GM12878 (cell line): Measurements from ENCODE around the gene PCGF1. TPM values are rescaled to one million over a fixed set of nuclear protein-coding genes. Genes with fewer than 3 reads are reported as not detected.

ENCODE experiments used
- ATAC-seq: fragments of 200-7000 bp; cut with Tn5 transposase; 3 replicates; pipeline ENCODE4 v1.9.1; 2020; ENCODE audit warnings: mild to moderate bottlenecking, moderate library complexity
- BruUV-seq: library from RNA; stranded (reverse); fragments of 400-500 nt; replicated peaks from 2 replicates; lab custom pipeline; 2021; lab: Mats Ljungman, UMichigan
- CTCF ChIA-PET: fragments of 300-600 bp; sonication (Branson Sonifier 250); formaldehyde crosslinking; extraction: SDS; loops from one replicate; lab custom pipeline; 2021; ENCODE audit warnings: inconsistent platforms; lab: Yijun Ruan, JAX
- POLR2A ChIA-PET: fragments of 350-600 bp; formaldehyde crosslinking; extraction: SDS; loops from one replicate; lab custom pipeline; 2021; ENCODE audit warnings: inconsistent platforms; lab: Charles Lee
- RAD21 ChIA-PET: fragments of 300-600 bp; sonication (Branson Sonifier 250); formaldehyde crosslinking; loops from one replicate; lab custom pipeline; 2023; ENCODE audit warnings: antibody characterized with exemption; ENCODE audit not compliant: unreplicated experiment; lab: Charles Lee
- SMC1A ChIA-PET: fragments of 300-600 bp; sonication (Branson Sonifier 250); formaldehyde crosslinking; loops from one replicate; lab custom pipeline; 2023; ENCODE audit not compliant: unreplicated experiment, uncharacterized antibody; lab: Charles Lee
- DNase-seq: peaks from one replicate; pipeline ENCODE4 v3.0.0-alpha.2; 2011; ENCODE audit warnings: low read depth, low spot score
- FAIRE-seq: peaks from 3 replicates; lab custom pipeline; 2011; peaks lifted over from hg19 to GRCh38; lab: Jason Lieb, UNC
- H2AFZ ChIP-seq: 2 replicates; pipeline ENCODE4 v1.6.0; 2011; ENCODE audit warnings: low read depth, low read length, control low read depth; ENCODE audit not compliant: control insufficient read depth
- H3K27ac ChIP-seq: 2 replicates; pipeline ENCODE4 v1.5.1; 2011; ENCODE audit warnings: control low read depth; ENCODE audit not compliant: control insufficient read depth, insufficient read depth
- H3K27me3 ChIP-seq, 2 experiments: replicated peaks in 1 of 2; 2 replicates each; pipeline versions ENCODE4 v1.6.0 to v1.6.1; 2011; ENCODE audit warnings: low read length in 1 of 2; ENCODE audit not compliant: control insufficient read depth in 2 of 2, insufficient read depth in 2 of 2
- H3K36me3 ChIP-seq, 2 experiments: 2 replicates each; pipeline ENCODE4 v1.5.1; 2011; ENCODE audit warnings: low read length in 1 of 2; ENCODE audit not compliant: control insufficient read depth in 2 of 2, insufficient read depth in 2 of 2
- H3K4me1 ChIP-seq: 2 replicates; pipeline ENCODE4 v1.6.1; 2011; ENCODE audit warnings: mild to moderate bottlenecking, low read length, moderate library complexity, mixed read lengths; ENCODE audit not compliant: control insufficient read depth, insufficient read depth
- H3K4me2 ChIP-seq: 2 replicates; pipeline ENCODE4 v1.6.0; 2011; ENCODE audit warnings: control low read depth; ENCODE audit not compliant: control insufficient read depth, insufficient read depth
- H3K4me3 ChIP-seq: fragments of 200-600 bp; sonication (generic); 2 replicates; pipeline ENCODE4 v1.5.1; 2016
- H3K79me2 ChIP-seq: 2 replicates; pipeline ENCODE4 v1.6.0; 2011; ENCODE audit warnings: low read length; ENCODE audit not compliant: control insufficient read depth, insufficient read depth
- H3K9ac ChIP-seq: 2 replicates; pipeline ENCODE4 v1.8.0; 2011; ENCODE audit warnings: low read length, control low read depth, mixed read lengths; ENCODE audit not compliant: control insufficient read depth, insufficient read depth
- H3K9me3 ChIP-seq: replicated peaks from 3 replicates; pipeline ENCODE4 v1.5.1; 2011; ENCODE audit warnings: mild to moderate bottlenecking, low read length; ENCODE audit not compliant: control insufficient read depth, insufficient read depth
- H4K20me1 ChIP-seq: 2 replicates; pipeline ENCODE4 v1.6.0; 2011; ENCODE audit not compliant: control insufficient read depth, insufficient read depth
- CHD4 ChIP-seq: fragments of 200-600 bp; sonication (generic); IDR thresholded peaks from 2 replicates; pipeline ENCODE4 v1.6.1; 2016; ENCODE audit warnings: mild to moderate bottlenecking
- EED ChIP-seq: sonication (generic); IDR thresholded peaks from 2 replicates; pipeline ENCODE4 v1.6.1; 2016; ENCODE audit warnings: antibody characterized with exemption, low read depth
- KAT2A ChIP-seq: conservative IDR thresholded peaks from 2 replicates; pipeline ENCODE4 v1.6.1; 2011; ENCODE audit warnings: low read depth, low read length; ENCODE audit not compliant: control insufficient read depth
- MYC ChIP-seq: IDR thresholded peaks from 2 replicates; pipeline ENCODE4 v1.6.1; 2011; ENCODE audit warnings: mild to moderate bottlenecking, low read length, moderate library complexity, inconsistent platforms; ENCODE audit not compliant: insufficient read depth, insufficient replicate concordance, insufficient read length, severe bottlenecking
- NR2F1 ChIP-seq: fragments of 450-650 bp; conservative IDR thresholded peaks from 2 replicates; pipeline ENCODE4 v1.6.1; 2017; ENCODE audit warnings: mild to moderate bottlenecking
- NRF1 ChIP-seq: conservative IDR thresholded peaks from 2 replicates; pipeline ENCODE4 v1.6.1; 2011; ENCODE audit warnings: mild to moderate bottlenecking, low read depth, low read length, improper control_type of control experiment
- PAX8 ChIP-seq: fragments of 450-650 bp; IDR thresholded peaks from 2 replicates; pipeline ENCODE4 v1.6.1; 2017; ENCODE audit warnings: mild to moderate bottlenecking, moderate library complexity
- PML ChIP-seq: IDR thresholded peaks from 2 replicates; pipeline ENCODE4 v1.6.1; 2012; ENCODE audit warnings: low read length, inconsistent platforms
- POU2F2 ChIP-seq: IDR thresholded peaks from 3 replicates; pipeline ENCODE4 v1.6.1; 2011; ENCODE audit warnings: low read depth, mild to moderate bottlenecking, low read length, borderline replicate concordance
- RELA ChIP-seq: fragments of 450-650 bp; IDR thresholded peaks from 2 replicates; pipeline ENCODE4 v1.8.0; 2014; ENCODE audit warnings: borderline replicate concordance; ENCODE audit not compliant: partially characterized antibody
- SUZ12 ChIP-seq: fragments of 200-600 bp; sonication (generic); IDR thresholded peaks from one replicate; pipeline ENCODE4 v1.6.1; 2018; ENCODE audit warnings: antibody characterized with exemption, mild to moderate bottlenecking; ENCODE audit not compliant: unreplicated experiment
- TAF1 ChIP-seq: IDR thresholded peaks from 2 replicates; pipeline ENCODE4 v1.6.1; 2011; ENCODE audit warnings: mild to moderate bottlenecking, low read depth, low read length, borderline replicate concordance
- in situ Hi-C: fragments of 300-500 bp; cut with MboI; formaldehyde crosslinking; loops from 9 replicates; pipeline ENCODE4 v1.14.3; 2018; ENCODE audit warnings: mixed read lengths
- intact Hi-C: fragments of 100-400 bp; cut with micrococcal nuclease; formaldehyde crosslinking; loops from one replicate; pipeline ENCODE4 v1.14.2; 2022; ENCODE audit not compliant: unreplicated experiment
- polyA plus RNA-seq, 11 experiments: library from polyadenylated mRNA; depleted of rRNA in 4 of 11; unstranded in 6 of 11; stranded (reverse) in 5 of 11; fragments of >200 nt; fragmentation: Nextera tagmentation in 4 of 11; fragmentation: Illumina TruSeq in 1 of 11; extraction: Ambion mirVana in 4 of 11; extraction: Trizol in 1 of 11; gene quantifications; 1 replicate in 1 of 11; 2 replicates in 10 of 11; pipeline versions ENCODE4 v1.2.1 to v1.2.3, GENCODE V29; 2011 to 2016; ENCODE audit warnings: inconsistent platforms in 2 of 11, missing spikeins in 2 of 11, low read depth in 1 of 11
- total RNA-seq, 4 experiments: library from RNA; depleted of rRNA in 3 of 4; stranded (reverse); fragments of >200 nt in 3 of 4; fragmentation: Illumina TruSeq in 1 of 4; extraction: Trizol in 1 of 4; gene quantifications; 2 replicates each; pipeline versions ENCODE4 v1.2.1 to v1.2.3, GENCODE V29; 2013 to 2021
- TF ChIP-seq, protein P1 (sequence below): fragments of 450-650 bp; IDR thresholded peaks from 2 replicates; pipeline ENCODE4 v1.6.1; 2017; ENCODE audit warnings: mild to moderate bottlenecking, low read depth, inconsistent platforms; ENCODE audit not compliant: poor library complexity, severe bottlenecking
- TF ChIP-seq, protein P2 (sequence below): IDR thresholded peaks from 2 replicates; pipeline ENCODE4 v1.6.1; 2012; ENCODE audit warnings: low read depth, low read length, improper control_type of control experiment

PCGF1 gene
- total and polyA plus RNA-seq, 10 of the 15 experiments (the other 5 are each of a cell fraction or from before 2014, with no cell fraction given) = 23.1 to 50.8 (median 27.4) TPM

DNA sequence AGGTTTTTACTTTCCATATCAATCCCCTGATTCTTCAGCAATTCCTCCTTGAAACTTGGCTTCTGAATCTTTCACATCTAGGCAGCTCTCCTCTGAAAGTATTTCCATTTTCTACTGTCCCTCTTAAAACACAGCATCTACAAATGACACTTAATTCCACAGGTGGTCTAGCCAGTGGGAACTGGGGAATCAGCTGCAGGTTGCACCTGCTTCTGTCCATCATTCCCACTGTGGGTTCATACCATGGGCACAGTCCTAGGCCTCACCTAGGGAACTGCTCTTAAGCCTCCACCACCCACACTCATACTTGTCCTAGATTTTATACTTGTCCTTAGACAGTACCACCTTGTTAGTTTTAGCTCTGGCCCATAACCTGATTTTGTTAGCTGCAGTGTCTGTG is 44.0 kb upstream of the PCGF1 start:
- H3K4me3 ChIP-seq = peak overlapping the region; percentile 95
- peaks cover 32% of the 10 kb centered on the region for H3K4me1 ChIP-seq
- peak overlapping the region; percentile 96 for H3K9ac ChIP-seq
- ATAC-seq (no peak), FAIRE-seq (no peak), DNase-seq (no peak)
- no peaks in the 10 kb centered on the region for H3K27me3 ChIP-seq
- peaks cover 86% of the 10 kb centered on the region for H3K79me2 ChIP-seq
- H3K9me3 ChIP-seq = no peaks in the 10 kb centered on the region; the same call in 2 of the 3 replicates
- H3K27ac ChIP-seq = peak overlapping the region; percentile 93
- peaks cover 0 to 4% of the 10 kb centered on the region in 2 experiments; a peak in 1 of 4 replicates for H3K36me3 ChIP-seq
- ChIA-PET CTCF (interaction anchor here (0.6 to 14.3 kb wide), 10 partner anchors 9 to 68 kb away, joined by 4 to 115 read pairs (median 8); partner anchors contain the start of genes AUP1, CCDC142, DQX1 and HTRA2), POLR2A (interaction anchor here (1.3 to 17.8 kb wide), 5 partner anchors 13 to 102 kb away, joined by 3 to 441 read pairs (median 9); partner anchors contain the start of genes AUP1, CCDC142, HTRA2 and SEMA4F), RAD21 (interaction anchor here (1.8 to 8.6 kb wide), 6 partner anchors 13 to 71 kb away, joined by 5 to 96 read pairs (median 38); partner anchors contain the start of genes AUP1 and HTRA2)
- H4K20me1 ChIP-seq = no peaks in the 10 kb centered on the region
- in situ Hi-C loops (no loop called here), intact Hi-C loops (no loop called here)
- BruUV-seq = TSS peak; percentile 62
- H2AFZ ChIP-seq = no peak overlapping the region
- no peak for TF ChIP-seq POU2F2
- TF ChIP-seq CHD4 = no peak
- no peak for TF ChIP-seq KAT2A
- TF ChIP-seq NR2F1 = no peak
- TF ChIP-seq, protein P1, sequence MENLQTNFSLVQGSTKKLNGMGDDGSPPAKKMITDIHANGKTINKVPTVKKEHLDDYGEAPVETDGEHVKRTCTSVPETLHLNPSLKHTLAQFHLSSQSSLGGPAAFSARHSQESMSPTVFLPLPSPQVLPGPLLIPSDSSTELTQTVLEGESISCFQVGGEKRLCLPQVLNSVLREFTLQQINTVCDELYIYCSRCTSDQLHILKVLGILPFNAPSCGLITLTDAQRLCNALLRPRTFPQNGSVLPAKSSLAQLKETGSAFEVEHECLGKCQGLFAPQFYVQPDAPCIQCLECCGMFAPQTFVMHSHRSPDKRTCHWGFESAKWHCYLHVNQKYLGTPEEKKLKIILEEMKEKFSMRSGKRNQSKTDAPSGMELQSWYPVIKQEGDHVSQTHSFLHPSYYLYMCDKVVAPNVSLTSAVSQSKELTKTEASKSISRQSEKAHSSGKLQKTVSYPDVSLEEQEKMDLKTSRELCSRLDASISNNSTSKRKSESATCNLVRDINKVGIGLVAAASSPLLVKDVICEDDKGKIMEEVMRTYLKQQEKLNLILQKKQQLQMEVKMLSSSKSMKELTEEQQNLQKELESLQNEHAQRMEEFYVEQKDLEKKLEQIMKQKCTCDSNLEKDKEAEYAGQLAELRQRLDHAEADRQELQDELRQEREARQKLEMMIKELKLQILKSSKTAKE = no peak
- TF ChIP-seq MYC = no peak
- no peak for TF ChIP-seq PML
- TF ChIP-seq SUZ12 = no peak
- TF ChIP-seq EED = no peak
- no peak for TF ChIP-seq NRF1
- TF ChIP-seq TAF1 = no peak
- TF ChIP-seq, protein P2, sequence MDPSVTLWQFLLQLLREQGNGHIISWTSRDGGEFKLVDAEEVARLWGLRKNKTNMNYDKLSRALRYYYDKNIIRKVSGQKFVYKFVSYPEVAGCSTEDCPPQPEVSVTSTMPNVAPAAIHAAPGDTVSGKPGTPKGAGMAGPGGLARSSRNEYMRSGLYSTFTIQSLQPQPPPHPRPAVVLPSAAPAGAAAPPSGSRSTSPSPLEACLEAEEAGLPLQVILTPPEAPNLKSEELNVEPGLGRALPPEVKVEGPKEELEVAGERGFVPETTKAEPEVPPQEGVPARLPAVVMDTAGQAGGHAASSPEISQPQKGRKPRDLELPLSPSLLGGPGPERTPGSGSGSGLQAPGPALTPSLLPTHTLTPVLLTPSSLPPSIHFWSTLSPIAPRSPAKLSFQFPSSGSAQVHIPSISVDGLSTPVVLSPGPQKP = no peak
- TF ChIP-seq RELA = no peak
- TF ChIP-seq PAX8 = no peak
- TF ChIP-seq, all 136 proteins: peak for 0
- SMC1A ChIA-PET = interaction anchor here (0.5 to 6.8 kb wide), 10 partner anchors 12 to 143 kb away, joined by 3 to 106 read pairs (median 16); partner anchors contain the start of genes AUP1, HTRA2 and PCGF1
- H3K4me2 ChIP-seq = peak overlapping the region; percentile 95
